Fibroblast of the conjunctiva (primary cell): ENCODE data around the gene TMEM132C.

ENCODE experiments used
- DNase-seq: peaks from one replicate; pipeline ENCODE4 v3.0.0-alpha.2; 2010; ENCODE audit warnings: low read depth

The TMEM132C gene

DNA sequence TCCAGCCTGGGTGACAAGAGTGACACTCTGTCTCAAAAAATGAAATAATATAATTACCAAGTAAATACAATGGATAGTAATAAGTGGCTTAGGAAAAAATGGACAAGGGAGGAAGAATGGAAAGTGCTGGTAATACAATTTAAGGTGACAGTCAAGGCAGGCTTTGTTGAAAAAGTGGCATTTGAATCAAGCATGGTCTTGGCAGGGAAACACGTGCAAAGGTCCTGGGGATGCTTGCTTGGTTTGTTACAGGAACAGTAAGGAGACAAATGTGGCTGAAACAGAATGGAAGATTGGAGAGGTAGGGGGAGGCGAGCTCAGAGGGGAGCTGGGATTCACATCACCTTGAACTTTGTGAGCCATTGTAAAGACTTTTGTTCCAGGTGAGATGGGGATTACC is 153.2 kb downstream of the TMEM132C start:
- DNase-seq = no peak

- DNase-seq = no peak
Observed at GRCh38 chr12:128421375-128421774, 154.4 kb downstream of the TMEM132C start.

DNA sequence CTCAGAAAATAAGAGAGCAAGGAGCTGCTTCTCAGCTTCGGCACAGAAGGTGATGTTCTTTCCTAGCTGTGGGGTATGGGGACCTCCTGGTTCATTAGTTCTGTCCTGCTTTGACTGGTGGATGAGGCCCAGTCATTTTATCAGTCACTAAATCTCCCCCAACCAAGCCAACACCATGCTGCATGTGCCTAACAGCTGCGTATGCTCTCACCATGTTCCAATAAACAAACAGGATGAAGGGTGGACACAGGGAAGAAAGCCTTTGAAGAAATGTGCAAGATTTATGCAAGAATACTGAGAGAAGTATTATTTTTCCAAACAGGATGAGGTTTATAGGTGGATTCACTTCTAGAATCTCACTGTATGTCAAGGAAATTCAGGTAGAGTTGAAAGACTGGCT is 156.2 kb downstream of the TMEM132C start:
- DNase-seq = no peak

GRCh38 chr12:128424931-128425431 is 158.0 kb downstream of the TMEM132C start:
- DNase-seq = no peak

DNA sequence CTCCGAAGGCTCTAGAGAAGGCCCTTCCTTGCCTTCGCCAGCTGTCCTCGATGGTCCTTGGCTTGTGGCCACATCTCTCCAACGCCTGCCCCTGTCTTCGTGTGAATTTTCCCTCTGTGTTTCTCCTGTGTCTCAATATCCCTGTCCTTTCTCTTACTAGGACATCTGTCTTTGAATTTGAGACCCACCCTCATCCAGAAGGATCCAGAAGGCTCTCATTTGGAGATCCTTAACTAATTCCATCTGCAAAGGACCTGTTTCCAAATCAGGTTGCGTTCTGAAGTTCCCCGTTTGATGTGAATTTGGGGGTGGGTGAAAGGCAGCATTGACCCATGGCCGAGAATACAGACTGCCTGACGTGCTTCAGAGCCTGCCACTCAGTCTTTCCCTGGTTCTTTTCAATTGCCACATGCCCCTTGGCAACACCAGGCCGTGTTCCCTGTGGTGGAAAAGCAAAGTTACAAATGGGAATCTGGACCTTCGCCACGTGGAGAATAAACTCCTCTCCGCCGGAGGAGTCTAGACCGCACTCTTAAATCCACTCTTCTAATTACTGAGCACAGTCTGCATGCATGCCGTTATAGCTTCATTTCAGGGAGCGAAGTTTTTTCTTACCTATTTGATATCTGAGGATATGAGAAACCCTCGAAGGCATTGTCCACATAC is 158.8 kb downstream of the TMEM132C start:
- DNase-seq = no peak

- DNase-seq = no peak
Observed at GRCh38 chr12:128426511-128426910, 159.5 kb downstream of the TMEM132C start.

DNA sequence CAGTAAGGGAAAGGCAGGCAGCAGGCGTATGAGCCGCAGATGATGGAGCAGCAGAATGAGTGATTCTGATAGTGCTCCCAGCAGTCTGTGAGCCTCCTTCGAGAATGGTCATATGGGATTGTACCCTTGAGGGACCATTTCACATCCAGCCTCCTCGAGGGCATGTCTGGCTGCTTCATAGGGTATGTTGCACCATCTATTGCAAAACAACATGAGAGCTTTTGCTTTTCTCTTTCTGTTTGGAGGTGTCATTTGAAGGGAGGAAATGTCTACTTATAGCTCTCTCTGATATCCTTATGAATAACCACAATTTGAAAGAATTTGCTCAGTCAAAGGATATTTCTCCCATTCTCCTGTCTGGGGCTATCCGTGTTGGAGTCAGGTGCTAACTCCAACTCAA is 172.8 kb downstream of the TMEM132C start:
- DNase-seq = no peak

DNA sequence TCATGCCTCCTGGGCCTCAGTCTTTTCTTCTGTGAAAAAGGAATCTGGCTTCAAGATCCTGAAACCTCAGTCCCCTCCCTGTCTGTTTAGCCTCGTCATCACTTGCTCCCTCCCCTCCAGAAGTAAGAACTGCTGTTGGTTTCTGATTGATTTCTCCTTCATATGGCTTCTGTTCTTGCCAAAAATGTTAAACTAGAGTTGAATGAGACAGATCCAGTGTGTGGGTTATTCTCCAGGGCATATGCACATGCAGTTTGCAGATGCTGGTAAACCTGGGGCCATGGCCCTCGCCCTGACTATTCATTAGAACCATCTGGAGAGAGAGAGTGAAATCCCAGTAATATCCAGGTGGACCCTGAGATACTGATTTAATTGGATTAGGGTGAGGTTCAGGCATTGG is 175.1 kb downstream of the TMEM132C start:
- no peak for DNase-seq

GRCh38 chr12:128444598-128444997 is 177.6 kb downstream of the TMEM132C start:
- DNase-seq = no peak

GRCh38 chr12:128445415-128446127 is 178.6 kb downstream of the TMEM132C start:
- DNase-seq = no peak

- no peak for DNase-seq
Observed at GRCh38 chr12:128449146-128449894, 182.3 kb downstream of the TMEM132C start.

- no peak for DNase-seq
Observed at GRCh38 chr12:128450810-128451209, 183.8 kb downstream of the TMEM132C start.

DNA sequence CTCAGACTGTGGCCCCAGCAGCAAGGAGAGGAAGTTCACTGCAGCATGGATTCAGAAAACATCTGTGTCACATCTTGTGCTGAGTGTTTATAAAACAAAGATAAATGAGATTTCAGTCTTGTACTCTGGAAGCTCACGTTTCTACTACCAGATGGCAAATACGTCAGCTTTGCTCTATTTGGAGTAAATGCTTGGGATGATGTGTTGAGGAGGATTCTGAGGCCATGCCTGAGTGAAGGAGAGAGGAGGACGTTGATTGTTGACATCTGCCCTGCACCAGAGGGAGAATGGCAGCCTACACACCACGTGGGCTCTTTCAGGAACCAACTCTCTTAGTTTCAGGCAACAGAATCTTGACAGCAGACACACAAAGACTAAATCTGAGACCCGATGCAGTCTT is 188.9 kb downstream of the TMEM132C start:
- DNase-seq = no peak

- DNase-seq = no peak
Observed at GRCh38 chr12:128456922-128457321, 190.0 kb downstream of the TMEM132C start.

DNA sequence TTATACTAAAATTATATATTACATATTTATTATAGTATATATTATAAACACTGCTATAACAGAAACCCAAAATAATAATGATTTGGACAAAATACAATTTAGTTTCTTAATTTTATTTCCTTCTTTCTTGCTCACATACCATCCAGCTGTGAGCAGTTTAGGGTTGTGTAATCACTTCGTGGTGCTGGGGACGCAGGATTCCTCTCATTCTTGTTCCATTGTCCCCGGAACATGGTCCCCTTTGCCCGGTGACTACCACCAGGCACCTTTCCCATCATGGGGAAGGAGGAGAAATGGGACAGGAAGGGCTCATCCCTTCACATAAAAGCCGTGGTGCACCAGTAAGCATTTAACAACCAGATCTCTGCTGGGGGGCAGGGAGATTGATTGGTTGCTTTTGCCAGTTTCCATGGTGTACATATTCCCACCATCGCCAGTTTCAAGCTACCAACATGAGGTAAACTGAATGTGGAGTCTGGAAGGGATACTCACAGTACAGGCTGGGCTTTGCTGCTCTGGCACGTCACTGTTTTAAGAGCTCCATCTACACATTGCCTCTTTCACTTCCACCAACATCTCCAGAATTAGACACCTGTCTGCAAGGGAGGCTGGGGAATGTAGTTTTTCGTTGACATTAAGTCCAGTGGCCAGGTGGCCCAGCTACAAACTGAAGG is 191.5 kb downstream of the TMEM132C start:
- no peak for DNase-seq

DNA sequence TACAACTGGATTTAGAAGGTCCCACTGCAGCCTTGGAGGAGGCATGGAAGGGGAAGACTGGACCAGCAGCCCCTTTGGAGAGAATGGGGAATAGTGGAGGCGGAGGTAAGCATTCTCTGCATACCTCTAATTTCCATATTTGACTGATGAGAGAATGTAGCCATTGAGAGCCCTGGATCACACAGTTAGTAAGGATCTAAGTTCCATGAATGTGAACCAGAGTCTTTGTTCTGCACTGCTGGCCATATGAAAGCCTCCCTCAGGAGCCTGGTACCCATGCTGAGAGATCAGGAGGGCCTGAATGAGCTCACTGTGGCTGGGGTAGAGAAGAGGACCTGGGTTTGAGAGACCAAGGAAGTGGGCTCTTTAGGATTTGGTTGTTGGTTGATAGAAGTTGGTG is 192.1 kb downstream of the TMEM132C start:
- DNase-seq = no peak

DNA sequence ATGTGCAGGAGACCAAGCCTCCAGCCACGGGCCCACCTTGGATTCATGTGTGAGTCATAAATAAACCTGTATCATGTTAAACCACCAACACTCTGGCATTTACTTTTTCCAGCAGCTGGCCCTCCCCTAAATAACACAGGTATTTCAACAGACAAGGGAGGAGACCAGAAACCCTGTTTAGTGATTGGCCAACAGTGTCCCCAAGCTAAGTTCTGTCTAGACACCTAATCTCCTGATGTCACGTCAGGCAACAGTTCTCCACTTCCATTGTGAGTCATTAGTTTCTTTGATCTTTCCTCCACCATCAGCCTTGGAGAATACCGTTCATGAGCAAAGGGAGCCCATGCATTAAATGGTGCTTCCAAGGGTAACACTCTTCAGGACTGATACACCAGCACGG is 196.9 kb downstream of the TMEM132C start:
- no peak for DNase-seq

DNA sequence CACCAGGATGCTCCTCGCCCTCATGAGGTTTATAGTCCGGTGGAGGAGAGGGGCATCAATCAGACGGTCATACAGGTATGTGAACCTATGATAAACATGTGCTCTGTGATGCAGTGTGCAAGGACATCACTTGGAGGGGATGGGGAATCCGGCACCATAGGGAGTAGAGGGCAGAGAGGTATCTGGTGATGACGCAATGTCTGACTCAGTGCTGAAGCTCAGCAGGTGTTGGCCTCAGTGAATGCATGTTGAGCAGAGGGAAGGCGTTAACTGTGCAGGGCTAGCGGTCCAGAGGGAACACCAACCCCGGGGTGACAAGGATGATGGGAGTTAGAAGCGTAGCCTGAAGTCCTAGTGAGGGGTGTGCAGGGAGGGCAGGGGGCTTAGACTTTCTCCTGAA is 200.9 kb downstream of the TMEM132C start:
- DNase-seq = no peak

DNA sequence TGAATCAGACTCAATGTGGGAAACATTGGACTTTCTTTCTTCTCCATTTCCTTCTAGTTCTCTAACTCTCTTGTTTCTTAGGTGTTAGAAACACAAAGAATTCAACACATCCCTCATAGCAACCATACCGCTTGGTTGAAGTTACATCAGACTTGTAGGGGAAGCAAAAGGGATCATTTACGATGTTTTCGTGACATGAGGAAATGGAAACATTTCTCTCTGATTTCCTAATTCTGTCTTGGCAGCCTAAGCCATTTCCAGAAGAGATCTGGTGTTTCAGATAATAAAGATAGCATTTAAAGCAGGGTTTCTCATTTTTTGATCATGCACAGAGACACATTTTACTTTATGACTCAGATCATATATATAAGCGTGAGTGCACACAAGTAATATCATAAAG is 202.0 kb downstream of the TMEM132C start:
- DNase-seq = no peak

- DNase-seq = no peak
Observed at GRCh38 chr12:128471491-128471890, 204.5 kb downstream of the TMEM132C start.

DNA sequence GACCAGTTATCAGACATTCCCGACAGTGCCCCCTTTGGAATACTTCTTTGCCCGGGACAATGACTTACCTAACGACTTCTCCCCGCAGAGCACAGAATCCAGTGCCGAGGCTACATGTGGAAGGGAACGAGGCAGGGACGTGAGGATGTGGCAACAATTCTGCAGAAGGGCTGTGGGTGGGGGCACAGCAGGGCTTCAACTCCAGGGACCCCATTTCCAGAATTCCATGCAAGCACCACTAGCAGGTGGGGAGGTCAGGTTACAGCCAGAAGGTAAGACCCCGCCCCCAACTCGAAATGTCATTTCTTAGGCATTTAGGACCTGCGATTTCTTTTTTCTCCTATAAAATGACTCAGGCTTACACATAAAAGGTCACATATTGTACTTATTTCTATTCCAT is 207.9 kb downstream of the TMEM132C start:
- DNase-seq = no peak

DNA sequence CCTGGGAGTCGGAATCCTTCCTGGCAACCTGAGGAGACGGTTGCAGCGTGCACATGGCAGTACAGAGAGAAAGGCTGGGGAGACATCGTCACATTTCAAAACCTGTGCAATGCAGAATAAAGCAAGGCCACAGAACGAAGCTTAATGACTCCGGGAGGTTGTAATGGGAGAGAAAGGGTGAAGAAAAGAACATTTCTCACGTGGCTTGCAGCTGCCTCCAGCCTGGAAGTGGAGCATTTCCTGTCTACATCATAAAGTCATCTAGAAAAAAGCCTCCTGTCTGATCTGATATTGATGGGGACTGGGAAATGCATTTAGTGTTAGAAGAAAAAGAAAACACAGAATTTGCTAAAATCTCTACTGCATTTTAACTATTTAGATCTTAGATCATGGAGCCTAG is 209.3 kb downstream of the TMEM132C start:
- DNase-seq = no peak
